ENCODE data around the gene XYLT1.

Gene XYLT1

GRCh38 chr16:17244872-17245551 is 225.7 kb downstream of the XYLT1 start:
- no peak for TF ChIP-seq PPARA (CRISPR knock-in tag; IDR thresholded peaks at IDR 0.05; ENCODE audit: borderline replicate concordance)
- no peak for TF ChIP-seq CREB5 (CRISPR knock-in tag; IDR thresholded peaks at IDR 0.05; ENCODE audit: low read depth)
- TF ChIP-seq TCF4 (CRISPR knock-in tag; IDR thresholded peaks at IDR 0.05; ENCODE audit: borderline replicate concordance), result no peak
- no peak for TF ChIP-seq OSR1 (CRISPR knock-in tag; IDR thresholded peaks at IDR 0.05)
- no peak for TF ChIP-seq TOX (CRISPR knock-in tag; IDR thresholded peaks at IDR 0.05; ENCODE audit: borderline replicate concordance)
- no peak for TF ChIP-seq ESRRG (CRISPR knock-in tag; IDR thresholded peaks at IDR 0.05)
- TF ChIP-seq ARNTL (CRISPR knock-in tag; IDR thresholded peaks at IDR 0.05; ENCODE audit: borderline replicate concordance, low read depth), result no peak
- no peak for TF ChIP-seq SNAI2 (CRISPR knock-in tag; IDR thresholded peaks at IDR 0.05)
- TF ChIP-seq POU6F1 (CRISPR knock-in tag; IDR thresholded peaks at IDR 0.05; ENCODE audit: borderline replicate concordance, low read depth), result no peak
- TF ChIP-seq TSHZ2 (CRISPR knock-in tag; IDR thresholded peaks at IDR 0.05), result no peak
- TF ChIP-seq ZNF70 (CRISPR knock-in tag; IDR thresholded peaks at IDR 0.05), result no peak
- TF ChIP-seq ZNF8 (CRISPR knock-in tag; IDR thresholded peaks at IDR 0.05), result no peak
- ATAC-seq, result no peak

GRCh38 chr16:17241264-17241835 is 229.4 kb downstream of the XYLT1 start:
- TF ChIP-seq CREB5 (CRISPR knock-in tag; IDR thresholded peaks at IDR 0.05; ENCODE audit: low read depth) (no peak), ZNF565 (CRISPR knock-in tag; conservative IDR thresholded peaks at IDR 0.05; ENCODE audit: low read depth) (no peak), ESRRG (CRISPR knock-in tag; IDR thresholded peaks at IDR 0.05) (no peak), ZFP3 (CRISPR knock-in tag; IDR thresholded peaks at IDR 0.05) (no peak), ZNF8 (CRISPR knock-in tag; IDR thresholded peaks at IDR 0.05) (no peak)
- no peak for ATAC-seq

DNA sequence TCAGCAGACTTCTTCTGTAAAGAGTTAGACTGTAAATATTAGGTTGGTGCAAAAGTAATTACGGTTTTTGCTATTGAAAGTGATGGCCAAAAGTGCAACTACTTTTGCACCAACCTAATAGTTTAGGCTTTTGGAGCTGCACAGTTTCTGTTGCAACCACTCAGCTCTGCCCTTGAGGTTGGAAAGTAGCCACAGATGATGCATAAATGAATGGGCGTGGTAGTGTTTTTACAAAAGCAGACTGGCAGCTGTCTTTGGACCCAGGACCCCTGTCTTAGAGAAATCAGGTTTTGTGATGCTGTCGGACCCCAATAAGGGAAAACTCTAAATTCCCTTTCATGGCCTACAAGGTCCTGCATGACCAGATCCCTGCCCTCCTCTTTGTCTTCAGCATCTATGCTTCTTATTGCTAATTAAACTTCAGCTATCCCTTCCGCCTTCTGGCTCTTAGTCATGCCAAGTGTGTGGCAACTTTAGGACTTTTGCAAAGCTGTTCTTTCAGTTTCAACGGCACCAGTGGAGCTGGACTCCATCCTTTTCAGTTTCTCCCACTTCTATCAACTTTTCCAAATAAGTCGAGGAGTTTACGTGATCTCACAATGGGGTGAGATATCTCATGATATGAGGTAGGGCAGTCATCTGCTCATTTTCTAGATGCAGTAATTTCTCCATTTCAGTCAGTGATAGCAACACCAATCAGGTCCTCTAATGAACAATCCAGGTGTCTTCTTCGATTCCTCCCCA is 232.3 kb downstream of the XYLT1 start:
- ATAC-seq, result no peak
- TF ChIP-seq CSDC2 (CRISPR knock-in tag; IDR thresholded peaks at IDR 0.05) (no peak), ZC3H10 (CRISPR knock-in tag; IDR thresholded peaks at IDR 0.05) (no peak), POU6F1 (CRISPR knock-in tag; IDR thresholded peaks at IDR 0.05; ENCODE audit: borderline replicate concordance, low read depth) (no peak), ZFP30 (CRISPR knock-in tag; IDR thresholded peaks at IDR 0.05) (no peak), TCF4 (CRISPR knock-in tag; IDR thresholded peaks at IDR 0.05; ENCODE audit: borderline replicate concordance) (no peak), TOX (CRISPR knock-in tag; IDR thresholded peaks at IDR 0.05; ENCODE audit: borderline replicate concordance) (no peak), ZNF565 (CRISPR knock-in tag; conservative IDR thresholded peaks at IDR 0.05; ENCODE audit: low read depth) (no peak), ARNTL (CRISPR knock-in tag; IDR thresholded peaks at IDR 0.05; ENCODE audit: borderline replicate concordance, low read depth) (no peak), ZNF70 (CRISPR knock-in tag; IDR thresholded peaks at IDR 0.05) (no peak), ZFP3 (CRISPR knock-in tag; IDR thresholded peaks at IDR 0.05) (no peak), SNAI2 (CRISPR knock-in tag; IDR thresholded peaks at IDR 0.05) (no peak), TSHZ2 (CRISPR knock-in tag; IDR thresholded peaks at IDR 0.05) (no peak), ESRRG (CRISPR knock-in tag; IDR thresholded peaks at IDR 0.05) (no peak), ZNF8 (CRISPR knock-in tag; IDR thresholded peaks at IDR 0.05) (no peak), GLIS3 (CRISPR knock-in tag; IDR thresholded peaks at IDR 0.05) (no peak), RARB (CRISPR knock-in tag; IDR thresholded peaks at IDR 0.05) (no peak), PPARA (CRISPR knock-in tag; IDR thresholded peaks at IDR 0.05; ENCODE audit: borderline replicate concordance) (no peak)
- TF ChIP-seq, protein P1, sequence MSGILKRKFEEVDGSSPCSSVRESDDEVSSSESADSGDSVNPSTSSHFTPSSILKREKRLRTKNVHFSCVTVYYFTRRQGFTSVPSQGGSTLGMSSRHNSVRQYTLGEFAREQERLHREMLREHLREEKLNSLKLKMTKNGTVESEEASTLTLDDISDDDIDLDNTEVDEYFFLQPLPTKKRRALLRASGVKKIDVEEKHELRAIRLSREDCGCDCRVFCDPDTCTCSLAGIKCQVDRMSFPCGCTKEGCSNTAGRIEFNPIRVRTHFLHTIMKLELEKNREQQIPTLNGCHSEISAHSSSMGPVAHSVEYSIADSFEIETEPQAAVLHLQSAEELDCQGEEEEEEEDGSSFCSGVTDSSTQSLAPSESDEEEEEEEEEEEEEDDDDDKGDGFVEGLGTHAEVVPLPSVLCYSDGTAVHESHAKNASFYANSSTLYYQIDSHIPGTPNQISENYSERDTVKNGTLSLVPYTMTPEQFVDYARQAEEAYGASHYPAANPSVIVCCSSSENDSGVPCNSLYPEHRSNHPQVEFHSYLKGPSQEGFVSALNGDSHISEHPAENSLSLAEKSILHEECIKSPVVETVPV (CRISPR knock-in tag; IDR thresholded peaks at IDR 0.05), result no peak
